PC-9 (cell line): Measurements from ENCODE around the gene MLST8.

ENCODE experiments used
- CTCF ChIP-seq: fragments of 200-600 bp; sonication (generic); conservative IDR thresholded peaks from 2 replicates; pipeline ENCODE4 v1.6.1; 2017; ENCODE audit warnings: mixed run types, antibody characterized with exemption, mild to moderate bottlenecking, moderate library complexity
- EZH2 ChIP-seq: fragments of 200-600 bp; sonication (generic); IDR thresholded peaks from 2 replicates; pipeline ENCODE4 v1.8.0; 2017; ENCODE audit warnings: antibody characterized with exemption, low read depth

GRCh38 chr16:2159175-2159838 is 45.9 kb upstream of the MLST8 start:
- TF ChIP-seq CTCF (no peak), EZH2 (no peak)
